BLaER1 treated with 17β-estradiol and CSF1 and Interleukin-3, amounts not matched to agents 10 nM and 100 nM (cell line): Measurements from ENCODE around the gene USP24.

Source experiments
- H3K27ac ChIP-seq, 11 experiments: shearing (Covaris generic); formaldehyde crosslinking; 2 replicates each; pipeline ENCODE4 v1.8.1; 2022
- H3K27me3 ChIP-seq, 11 experiments: shearing (Covaris generic); formaldehyde crosslinking; 2 replicates each; pipeline ENCODE4 v1.8.1; 2022
- H3K36me3 ChIP-seq, 11 experiments: shearing (Covaris generic); formaldehyde crosslinking; 2 replicates each; pipeline ENCODE4 v1.8.1; 2022
- H3K4me1 ChIP-seq, 10 experiments: shearing (Covaris generic); formaldehyde crosslinking; 2 replicates each; pipeline ENCODE4 v1.8.1; 2022
- H3K4me2 ChIP-seq, 11 experiments: shearing (Covaris generic); formaldehyde crosslinking; 2 replicates each; pipeline ENCODE4 v1.8.1; 2022
- H3K4me3 ChIP-seq, 10 experiments: shearing (Covaris generic); formaldehyde crosslinking; 2 replicates each; pipeline ENCODE4 v1.8.1; 2022
- H3K9ac ChIP-seq, 11 experiments: shearing (Covaris generic); formaldehyde crosslinking; 2 replicates each; pipeline ENCODE4 v1.8.1; 2022
- H3K9me3 ChIP-seq, 11 experiments: shearing (Covaris generic); formaldehyde crosslinking; replicated peaks in 1 of 11; 2 replicates each; pipeline ENCODE4 v1.8.1; 2022
- H4K20me1 ChIP-seq, 11 experiments: shearing (Covaris generic); formaldehyde crosslinking; 2 replicates each; pipeline ENCODE4 v1.8.1; 2022
- Cebpa-rat ChIP-seq, 11 experiments: shearing (Covaris generic); IDR thresholded peaks; 2 replicates each; pipeline ENCODE4 v1.8.1; 2022

The USP24 gene

GRCh38 chr1:55215194-55216021 lies at the start of gene USP24:
Gene USP24, minus strand, starts transcription at chr1:55215364. Its CDS starts 251 bp downstream, at chr1:55215113.
- Histone ChIP-seq H3K4me2 (peak within 1 kb of the TSS; percentile 82 to 98 (median 92)), H3K4me3 (peak within 1 kb of the TSS; percentile 87 to 98 (median 94)), H3K9me3 (no peaks in the 10 kb centered on the region), H3K9ac (peak within 1 kb of the TSS; percentile 91 to 99 (median 99)), H3K36me3 (no peaks in the 10 kb centered on the region), H3K4me1 (peaks cover 54 to 66% (median 59%) of the 10 kb centered on the region in 10 experiments), H3K27ac (peak within 1 kb of the TSS; percentile 92 to 99 (median 98)), H4K20me1 (peaks cover 19 to 40% (median 36%) of the 10 kb centered on the region in 11 experiments; a peak in 18 of 22 replicates), H3K27me3 (no peaks in the 10 kb centered on the region)
- no peak for TF ChIP-seq Cebpa-rat (IDR thresholded peaks at IDR 0.05)

DNA sequence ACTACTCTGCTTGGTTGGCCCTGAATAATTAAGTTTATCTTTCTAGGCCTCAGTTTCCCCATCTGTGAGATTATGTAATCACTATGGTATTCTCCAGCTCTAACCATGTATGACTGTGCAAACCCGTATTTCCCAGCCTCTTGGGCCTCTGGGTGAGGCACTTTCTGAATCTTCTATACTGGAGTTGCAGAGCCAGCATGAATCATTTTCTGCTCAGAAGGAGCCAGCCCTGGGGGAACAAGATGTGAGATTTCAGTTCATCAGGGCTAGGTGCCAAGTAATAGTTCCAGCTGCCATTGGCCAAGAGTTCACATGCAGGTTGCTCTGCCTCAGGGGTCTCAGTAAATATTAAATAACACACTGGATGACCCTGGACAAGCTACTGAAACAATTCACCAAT lies 47.7 kb upstream of the USP24 start:
- H3K4me2 ChIP-seq: no peak overlapping the region
- no peak overlapping the region for H3K9ac ChIP-seq
- no peaks in the 10 kb centered on the region for H4K20me1 ChIP-seq
- no peak for TF ChIP-seq Cebpa-rat (IDR thresholded peaks at IDR 0.05)
- H3K4me1 ChIP-seq: peaks cover 16 to 42% (median 40%) of the 10 kb centered on the region in 10 experiments
- no peaks in the 10 kb centered on the region for H3K36me3 ChIP-seq
- H3K27me3 ChIP-seq: no peaks in the 10 kb centered on the region
- H3K27ac ChIP-seq: no peak overlapping the region
- H3K9me3 ChIP-seq: peaks cover 0 to 7% (median 0%) of the 10 kb centered on the region in 11 experiments; a peak in 3 of 22 replicates
- no peak overlapping the region for H3K4me3 ChIP-seq

DNA sequence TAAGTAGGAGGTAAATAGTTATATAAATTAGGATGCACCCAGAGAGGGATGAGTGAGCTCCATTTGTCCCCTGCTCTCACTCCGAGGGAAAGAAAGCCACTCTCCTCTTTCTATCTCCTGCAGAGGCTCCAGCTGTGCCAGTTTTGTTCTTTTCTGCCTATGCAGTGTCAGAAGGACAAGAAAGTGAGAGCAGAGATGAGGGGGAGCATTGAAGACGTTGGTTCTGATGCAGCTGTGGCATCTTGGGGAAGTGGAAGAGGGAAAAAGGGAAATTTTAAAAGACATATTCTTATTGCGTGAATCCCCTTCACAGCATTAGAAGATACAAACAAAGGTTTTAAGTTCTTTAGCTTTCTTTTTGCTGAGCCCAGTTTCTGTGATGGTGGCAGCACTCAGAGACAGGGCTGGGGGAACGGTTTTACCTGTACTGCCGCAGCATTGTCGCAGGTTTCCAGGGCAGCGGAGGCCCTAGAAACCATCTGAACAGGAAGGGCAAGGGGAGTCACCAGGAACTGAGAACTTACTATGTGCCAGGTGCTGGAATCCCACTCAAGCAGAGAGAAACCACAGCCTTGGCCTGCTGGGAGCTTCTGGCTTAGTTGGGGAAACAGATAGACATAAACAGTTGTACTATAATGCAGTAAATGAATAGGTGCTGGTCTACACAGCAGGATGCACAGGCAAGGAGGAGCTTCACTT lies 44.9 kb upstream of the USP24 start:
- Histone ChIP-seq H3K9me3 (no peaks in the 10 kb centered on the region), H3K4me3 (peak overlapping the region in 1 of 10 experiments; percentile 29; a peak in 3 of 20 replicates), H3K27ac (peak overlapping the region in 8 of 11 experiments; percentile 7 to 72 (median 61); a peak in 15 of 22 replicates), H4K20me1 (no peaks in the 10 kb centered on the region), H3K4me2 (peak overlapping the region; percentile 68 to 95 (median 93)), H3K36me3 (no peaks in the 10 kb centered on the region), H3K4me1 (peaks cover 16 to 66% (median 60%) of the 10 kb centered on the region in 10 experiments), H3K27me3 (no peaks in the 10 kb centered on the region), H3K9ac (peak overlapping the region in 9 of 11 experiments; percentile 11 to 56 (median 25); a peak in 12 of 22 replicates)
- TF ChIP-seq Cebpa-rat (IDR thresholded peaks at IDR 0.05): no peak

DNA sequence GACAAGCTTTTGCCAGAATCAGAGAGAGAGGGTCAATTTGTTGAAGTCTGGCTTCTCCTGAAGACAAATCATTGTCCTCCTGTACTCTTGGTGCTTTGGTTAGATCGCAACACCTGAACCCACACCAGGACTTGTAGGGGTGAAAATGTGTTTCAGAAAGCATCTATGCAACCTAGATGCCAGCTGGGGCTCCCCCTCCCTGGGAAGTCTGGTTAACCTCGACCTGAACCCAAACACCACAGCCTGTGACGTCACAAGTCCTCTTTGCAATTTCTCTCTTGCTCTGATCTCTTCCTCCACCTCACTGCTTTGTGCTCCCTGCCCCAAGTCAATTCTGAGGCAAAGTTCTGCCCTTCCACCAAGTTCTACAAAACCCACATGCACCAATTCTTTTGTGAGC lies 42.8 kb upstream of the USP24 start:
- no peaks in the 10 kb centered on the region for H3K9me3 ChIP-seq
- TF ChIP-seq Cebpa-rat (IDR thresholded peaks at IDR 0.05): no peak
- H3K4me3 ChIP-seq: no peak overlapping the region
- H3K36me3 ChIP-seq: no peaks in the 10 kb centered on the region
- H3K9ac ChIP-seq: no peak overlapping the region
- H3K27ac ChIP-seq: no peak overlapping the region
- H3K4me1 ChIP-seq: peaks cover 16 to 66% (median 61%) of the 10 kb centered on the region in 10 experiments
- no peaks in the 10 kb centered on the region for H3K27me3 ChIP-seq
- peak overlapping the region in 9 of 11 experiments; percentile 27 to 95 (median 89); a peak in 17 of 22 replicates for H3K4me2 ChIP-seq
- no peaks in the 10 kb centered on the region for H4K20me1 ChIP-seq

- H3K4me1 ChIP-seq: peaks cover 12 to 55% (median 51%) of the 10 kb centered on the region in 10 experiments
- H3K27me3 ChIP-seq: no peaks in the 10 kb centered on the region
- no peaks in the 10 kb centered on the region for H3K36me3 ChIP-seq
- H4K20me1 ChIP-seq: no peaks in the 10 kb centered on the region
- no peak overlapping the region for H3K9ac ChIP-seq
- TF ChIP-seq Cebpa-rat (IDR thresholded peaks at IDR 0.05): no peak
- no peak overlapping the region for H3K4me3 ChIP-seq
- peak overlapping the region in 6 of 11 experiments; percentile 38 to 94 (median 76); a peak in 9 of 22 replicates for H3K4me2 ChIP-seq
- no peaks in the 10 kb centered on the region for H3K9me3 ChIP-seq
- no peak overlapping the region for H3K27ac ChIP-seq
These were observed 40.7 kb upstream of the USP24 start for GRCh38 chr1:55255901-55256300.

DNA sequence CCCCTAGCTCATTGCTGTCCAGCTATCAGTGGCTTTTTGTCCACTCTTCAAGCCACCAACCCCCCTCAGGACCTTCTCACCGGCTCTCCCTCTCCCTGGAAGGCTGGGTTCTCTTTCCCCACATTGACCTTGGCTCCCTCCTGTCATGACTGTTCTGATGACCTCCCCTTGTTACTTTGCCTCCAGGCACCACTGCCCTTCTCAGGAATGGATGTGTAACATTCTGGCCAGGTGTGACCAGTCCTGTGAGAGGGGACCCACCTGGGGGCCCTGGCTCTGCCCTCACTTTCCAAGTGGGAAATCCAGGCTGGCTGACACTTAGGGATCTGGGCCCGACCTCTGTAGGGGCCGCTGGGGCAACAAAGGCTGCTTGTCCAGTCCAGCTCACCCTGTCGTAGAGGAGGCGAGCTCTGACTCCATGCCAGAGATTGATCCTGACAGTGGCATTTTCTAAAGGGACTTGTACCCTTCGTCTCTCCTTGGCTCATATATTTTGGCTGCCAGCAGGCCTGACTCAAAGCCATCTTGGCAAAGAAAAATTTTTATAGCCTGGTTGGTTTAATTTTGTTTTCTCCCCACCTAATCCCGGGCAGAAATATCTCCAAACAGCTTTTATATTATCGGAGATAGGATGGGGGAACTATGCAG lies 37.9 kb upstream of the USP24 start:
- H3K4me2 ChIP-seq: no peak overlapping the region; a peak in 1 of 22 replicates
- no peak overlapping the region for H3K9ac ChIP-seq
- no peak overlapping the region for H3K27ac ChIP-seq
- peaks cover 0 to 27% (median 23%) of the 10 kb centered on the region in 10 experiments; a peak in 17 of 20 replicates for H3K4me1 ChIP-seq
- TF ChIP-seq Cebpa-rat (IDR thresholded peaks at IDR 0.05): no peak
- no peak overlapping the region for H3K4me3 ChIP-seq
- no peaks in the 10 kb centered on the region for H4K20me1 ChIP-seq
- no peaks in the 10 kb centered on the region for H3K9me3 ChIP-seq
- no peaks in the 10 kb centered on the region for H3K36me3 ChIP-seq
- no peaks in the 10 kb centered on the region for H3K27me3 ChIP-seq

DNA sequence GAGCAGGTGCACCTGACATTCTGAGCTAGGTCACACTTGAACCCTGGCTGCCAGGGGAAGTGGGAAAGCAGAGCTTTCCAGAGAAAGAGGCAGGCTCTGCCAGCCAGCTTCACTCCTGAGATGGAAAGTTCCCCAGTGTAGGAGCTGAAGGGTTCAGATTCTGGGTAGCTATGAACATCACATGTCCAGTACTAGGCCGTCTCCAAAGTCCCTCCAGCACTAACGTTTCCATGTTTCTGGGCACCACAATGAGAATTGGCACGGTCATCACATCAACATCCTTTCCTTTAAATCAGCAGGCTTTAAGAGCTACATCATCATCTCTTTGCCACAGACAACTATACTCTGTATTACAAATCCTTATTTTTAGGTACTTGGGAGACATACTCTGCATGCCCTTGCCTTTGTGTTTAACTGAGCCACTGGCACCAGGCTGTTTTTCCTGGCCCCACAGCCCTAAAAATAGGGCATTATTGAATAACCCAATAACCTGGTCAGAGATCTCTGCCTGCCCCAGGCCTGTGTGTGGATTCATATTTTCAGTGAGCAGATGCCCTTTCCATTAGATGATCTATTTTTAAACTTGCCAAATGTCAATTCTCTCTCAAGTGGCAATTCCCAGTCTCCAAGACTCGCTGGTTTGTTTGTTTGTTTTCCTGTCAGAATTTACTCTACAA lies 35.4 kb upstream of the USP24 start:
- Histone ChIP-seq H3K27me3 (no peaks in the 10 kb centered on the region), H3K36me3 (no peaks in the 10 kb centered on the region), H3K9ac (no peak overlapping the region), H3K4me1 (peaks cover under 1 to 15% (median 8%) of the 10 kb centered on the region in 10 experiments; a peak in 16 of 20 replicates), H3K27ac (no peak overlapping the region), H3K4me3 (no peak overlapping the region), H4K20me1 (no peaks in the 10 kb centered on the region), H3K9me3 (no peaks in the 10 kb centered on the region), H3K4me2 (no peak overlapping the region)
- TF ChIP-seq Cebpa-rat (IDR thresholded peaks at IDR 0.05): no peak

GRCh38 chr1:55249646-55250398 lies 34.7 kb upstream of the USP24 start:
- no peaks in the 10 kb centered on the region for H3K36me3 ChIP-seq
- no peaks in the 10 kb centered on the region for H4K20me1 ChIP-seq
- no peak overlapping the region for H3K27ac ChIP-seq
- TF ChIP-seq Cebpa-rat (IDR thresholded peaks at IDR 0.05): no peak
- no peak overlapping the region for H3K4me3 ChIP-seq
- no peak overlapping the region for H3K9ac ChIP-seq
- H3K4me2 ChIP-seq: no peak overlapping the region
- no peaks in the 10 kb centered on the region for H3K9me3 ChIP-seq
- peaks cover 2 to 22% (median 15%) of the 10 kb centered on the region in 10 experiments; a peak in 19 of 20 replicates for H3K4me1 ChIP-seq
- H3K27me3 ChIP-seq: no peaks in the 10 kb centered on the region
